HPDE6-E6E7 (cell line): Measurements from ENCODE around the gene LECT2.

Experiments used
- DNase-seq: peaks from one replicate; pipeline ENCODE4 v3.0.0; 2011; ENCODE audit warnings: missing footprints; ENCODE audit errors: extremely low spot score

LECT2 gene

DNA sequence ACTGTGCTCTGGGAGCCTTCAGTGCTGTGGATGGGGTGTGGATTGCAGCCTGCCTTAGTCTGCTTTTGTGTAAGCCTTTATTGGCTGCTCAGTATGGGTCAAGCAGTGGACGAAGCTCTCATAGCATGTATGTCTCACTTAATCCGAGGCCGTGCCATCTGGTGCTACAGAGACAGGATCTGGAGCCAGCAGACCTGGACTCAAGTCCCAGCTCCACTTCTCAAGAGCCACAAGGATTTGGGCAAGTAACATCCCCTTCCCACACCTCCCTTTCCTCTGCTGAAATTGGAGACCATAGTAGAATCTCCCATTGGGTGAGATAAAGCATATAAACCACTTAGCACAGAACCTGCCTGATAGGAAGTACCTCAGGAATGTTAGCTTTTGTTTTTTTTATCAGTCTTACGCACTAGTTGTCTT is 23.4 kb upstream of the LECT2 start:
- DNase-seq, result no peak

- no peak for DNase-seq
These were observed 22.7 kb upstream of the LECT2 start for GRCh38 chr5:135977375-135977928.

GRCh38 chr5:135976216-135976615 is 21.4 kb upstream of the LECT2 start:
- DNase-seq, result no peak

- no peak for DNase-seq
These were observed 20.3 kb upstream of the LECT2 start for GRCh38 chr5:135975122-135975521.

- no peak for DNase-seq
These were observed 19.3 kb upstream of the LECT2 start for GRCh38 chr5:135974021-135974600.

GRCh38 chr5:135973323-135974020 is 18.7 kb upstream of the LECT2 start:
- DNase-seq, result no peak

- DNase-seq, result no peak
These were observed 16.9 kb upstream of the LECT2 start for GRCh38 chr5:135971701-135972100.

GRCh38 chr5:135966790-135967189 is 12.0 kb upstream of the LECT2 start:
- no peak for DNase-seq

GRCh38 chr5:135966165-135966564 is 11.4 kb upstream of the LECT2 start:
- no peak for DNase-seq

DNA sequence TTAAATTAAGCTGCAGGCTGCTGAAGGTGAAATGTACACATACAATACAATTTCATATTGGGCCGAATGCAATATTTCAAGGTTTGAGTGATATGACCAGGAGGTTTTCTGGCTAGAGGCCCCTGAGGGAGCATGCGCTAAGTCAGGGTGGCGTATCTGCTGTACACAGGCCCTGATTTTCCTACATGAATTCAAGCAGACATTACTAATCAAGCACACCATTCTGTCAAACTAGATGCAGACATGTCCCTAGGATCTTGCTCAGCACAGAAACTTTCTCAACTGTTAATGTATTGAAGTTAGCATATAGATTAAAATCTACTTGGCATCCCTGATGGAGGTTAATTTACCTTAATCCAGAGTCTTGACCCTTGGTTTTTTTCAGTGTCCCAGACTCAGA is 10.7 kb upstream of the LECT2 start:
- no peak for DNase-seq

- no peak for DNase-seq
These were observed 10.0 kb upstream of the LECT2 start for GRCh38 chr5:135964670-135965320.

GRCh38 chr5:135955525-135955924 is 742 bp upstream of the LECT2 start:
- no peak for DNase-seq

- no peak for DNase-seq
These were observed 933 bp downstream of the LECT2 start for GRCh38 chr5:135953850-135954249.

DNA sequence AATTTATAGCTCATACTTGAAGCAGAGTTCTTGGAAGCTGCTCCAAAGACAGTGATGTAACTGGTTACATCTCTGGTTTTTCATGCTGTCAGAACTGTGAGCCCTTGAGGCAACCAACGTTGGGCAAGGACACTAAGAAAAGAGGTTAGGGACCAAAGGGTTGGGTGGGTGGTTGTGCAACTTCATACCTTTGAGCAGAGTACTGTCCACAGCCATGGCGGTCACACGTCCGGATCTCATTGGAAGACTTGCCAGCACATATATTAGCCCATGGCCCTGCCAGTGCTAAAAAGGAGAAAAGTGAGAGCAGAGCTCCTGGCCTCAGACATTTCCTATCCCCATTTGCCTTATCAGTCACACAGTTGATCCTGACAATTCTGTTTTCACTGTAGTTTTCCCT is 2.1 kb downstream of the LECT2 start:
- DNase-seq, result no peak

DNA sequence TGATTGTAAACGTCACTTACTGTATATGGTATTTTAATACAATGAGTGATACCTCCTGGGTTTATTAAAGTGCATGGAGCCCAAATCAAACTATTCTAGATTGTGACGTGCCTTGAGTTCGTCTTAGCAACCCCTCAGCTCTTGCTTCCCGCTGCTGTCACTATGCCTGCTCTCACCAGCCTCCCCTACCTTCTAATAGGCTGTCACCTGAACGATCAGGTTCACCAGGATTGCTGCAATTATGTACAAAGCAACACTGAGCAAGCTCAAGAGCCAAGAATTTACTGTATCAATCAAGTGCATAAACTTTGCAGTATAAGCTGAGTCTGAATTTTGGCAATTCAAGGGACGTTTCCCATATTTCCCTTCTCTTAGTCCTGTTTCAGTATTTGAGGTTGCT is 3.0 kb downstream of the LECT2 start:
- no peak for DNase-seq

- no peak for DNase-seq
These were observed 3.5 kb downstream of the LECT2 start for GRCh38 chr5:135951257-135951656.

- no peak for DNase-seq
These were observed 4.2 kb downstream of the LECT2 start for GRCh38 chr5:135950611-135951010.

GRCh38 chr5:135944967-135945560 is 9.7 kb downstream of the LECT2 start:
- peak; percentile 14 for DNase-seq

DNA sequence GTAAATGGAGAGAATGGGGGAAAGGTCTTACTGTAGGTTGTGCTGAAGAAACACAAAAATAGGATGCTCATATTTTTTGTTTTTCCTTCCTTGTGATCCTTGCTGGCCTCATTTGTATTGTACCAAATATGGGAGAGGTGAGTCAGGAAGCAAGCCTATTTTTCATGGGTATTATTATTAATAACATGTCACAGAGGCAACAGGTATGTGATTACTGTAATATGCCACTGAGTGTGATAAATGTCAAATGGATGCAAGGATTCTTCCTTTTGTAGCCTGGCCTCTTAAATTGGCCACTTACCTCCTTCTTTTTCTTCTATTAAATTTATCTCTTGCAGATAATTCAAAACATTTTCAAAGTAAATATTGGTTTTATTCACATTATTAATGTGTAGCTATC is 10.2 kb downstream of the LECT2 start:
- no peak for DNase-seq

- no peak for DNase-seq
These were observed 12.5 kb downstream of the LECT2 start for GRCh38 chr5:135942202-135942771.

DNA sequence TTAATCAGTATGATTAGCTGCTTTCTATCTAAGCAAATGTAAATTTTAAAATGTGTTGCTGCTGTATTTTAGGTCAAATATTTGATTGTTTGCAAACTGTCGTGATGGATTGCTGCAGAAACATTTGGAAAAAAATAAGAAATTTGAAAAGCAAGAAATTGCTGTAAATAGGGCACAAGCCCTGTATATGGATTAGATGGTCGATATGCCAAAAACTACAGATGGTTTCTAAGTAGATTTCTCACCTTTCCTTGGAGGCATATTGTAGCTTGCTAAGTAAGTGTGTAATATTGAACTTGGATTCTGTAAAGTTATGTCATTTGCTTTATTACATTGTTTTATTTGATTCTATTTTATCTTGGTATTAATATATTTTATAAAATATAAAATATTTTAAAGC is 13.1 kb downstream of the LECT2 start:
- DNase-seq, result no peak

GRCh38 chr5:135937245-135937911 is 17.4 kb downstream of the LECT2 start:
- no peak for DNase-seq
